HUES48 (cell line): Measurements from ENCODE around the gene HCN2.

Experiments used
- H3K27ac ChIP-seq: one replicate; pipeline ENCODE4 v1.7.0; 2013; ENCODE audit warnings: low read depth, low read length, inconsistent platforms
- H3K27me3 ChIP-seq: 2 replicates; pipeline ENCODE4 v1.6.1; 2013; ENCODE audit warnings: mild to moderate bottlenecking, low read length; ENCODE audit not compliant: control insufficient read depth, insufficient read depth
- H3K36me3 ChIP-seq: 2 replicates; pipeline ENCODE4 v1.6.1; 2013; ENCODE audit warnings: low read length; ENCODE audit not compliant: control insufficient read depth, insufficient read depth
- H3K4me1 ChIP-seq: 2 replicates; pipeline ENCODE4 v1.6.1; 2013; ENCODE audit warnings: mild to moderate bottlenecking, low read length; ENCODE audit not compliant: control insufficient read depth, insufficient read depth
- H3K4me3 ChIP-seq: 2 replicates; pipeline ENCODE4 v1.5.1; 2013; ENCODE audit warnings: mild to moderate bottlenecking, low read depth, low read length
- H3K9ac ChIP-seq: 2 replicates; pipeline ENCODE4 v1.6.1; 2013; ENCODE audit warnings: mild to moderate bottlenecking, low read depth, low read length, moderate library complexity
- H3K9me3 ChIP-seq: 2 replicates; pipeline ENCODE4 v1.6.1; 2013; ENCODE audit warnings: low read length; ENCODE audit not compliant: control insufficient read depth, insufficient read depth

The HCN2 gene

GRCh38 chr19:645912-646778 lies 56.5 kb downstream of the HCN2 start:
- no peaks in the 10 kb centered on the region for H3K4me1 ChIP-seq
- no peaks in the 10 kb centered on the region for H3K9me3 ChIP-seq
- peaks cover 56% of the 10 kb centered on the region for H3K36me3 ChIP-seq
- no peaks in the 10 kb centered on the region for H3K27me3 ChIP-seq
- no peak overlapping the region for H3K9ac ChIP-seq
- no peak overlapping the region for H3K4me3 ChIP-seq
- no peak overlapping the region for H3K27ac ChIP-seq

- Histone ChIP-seq H3K36me3 (peaks cover 63% of the 10 kb centered on the region), H3K27ac (no peak overlapping the region)
Measured at GRCh38 chr19:646779-647565, 57.3 kb downstream of the HCN2 start.

GRCh38 chr19:647566-648284 lies 58.0 kb downstream of the HCN2 start:
- peaks cover 69% of the 10 kb centered on the region for H3K36me3 ChIP-seq

More at GRCh38 chr19:646779-647565, 57.3 kb downstream of the HCN2 start:
- Histone ChIP-seq H3K9ac (no peak overlapping the region), H3K9me3 (no peaks in the 10 kb centered on the region), H3K4me1 (no peaks in the 10 kb centered on the region), H3K27me3 (no peaks in the 10 kb centered on the region), H3K4me3 (no peak overlapping the region)

GRCh38 chr19:648305-648704 lies 58.6 kb downstream of the HCN2 start:
- no peak overlapping the region for H3K4me3 ChIP-seq
- no peak overlapping the region for H3K27ac ChIP-seq
- H3K9me3 ChIP-seq: no peaks in the 10 kb centered on the region
- H3K4me1 ChIP-seq: no peaks in the 10 kb centered on the region
- peaks cover 69% of the 10 kb centered on the region for H3K36me3 ChIP-seq
- H3K9ac ChIP-seq: no peak overlapping the region
- no peaks in the 10 kb centered on the region for H3K27me3 ChIP-seq

More at GRCh38 chr19:647566-648284, 58.0 kb downstream of the HCN2 start:
- no peaks in the 10 kb centered on the region for H3K4me1 ChIP-seq
- no peaks in the 10 kb centered on the region for H3K9me3 ChIP-seq
- H3K4me3 ChIP-seq: no peak overlapping the region
- H3K27ac ChIP-seq: no peak overlapping the region
- H3K27me3 ChIP-seq: no peaks in the 10 kb centered on the region
- no peak overlapping the region for H3K9ac ChIP-seq

GRCh38 chr19:648904-649801 lies 59.5 kb downstream of the HCN2 start:
- H3K4me3 ChIP-seq: no peak overlapping the region
- peaks cover 78% of the 10 kb centered on the region for H3K36me3 ChIP-seq
- H3K9me3 ChIP-seq: no peaks in the 10 kb centered on the region
- no peaks in the 10 kb centered on the region for H3K27me3 ChIP-seq
- H3K9ac ChIP-seq: no peak overlapping the region
- H3K4me1 ChIP-seq: no peaks in the 10 kb centered on the region
- no peak overlapping the region for H3K27ac ChIP-seq

GRCh38 chr19:650121-650520 lies 60.4 kb downstream of the HCN2 start:
- no peak overlapping the region for H3K9ac ChIP-seq
- no peak overlapping the region for H3K4me3 ChIP-seq
- H3K4me1 ChIP-seq: no peaks in the 10 kb centered on the region
- no peak overlapping the region for H3K27ac ChIP-seq
- H3K36me3 ChIP-seq: peaks cover 73% of the 10 kb centered on the region
- H3K27me3 ChIP-seq: no peaks in the 10 kb centered on the region
- no peaks in the 10 kb centered on the region for H3K9me3 ChIP-seq

- no peaks in the 10 kb centered on the region for H3K9me3 ChIP-seq
- no peaks in the 10 kb centered on the region for H3K27me3 ChIP-seq
- no peak overlapping the region for H3K9ac ChIP-seq
- H3K4me1 ChIP-seq: no peaks in the 10 kb centered on the region
- H3K4me3 ChIP-seq: no peak overlapping the region
- peaks cover 67% of the 10 kb centered on the region for H3K36me3 ChIP-seq
- H3K27ac ChIP-seq: no peak overlapping the region
Measured at GRCh38 chr19:651114-651818, 61.6 kb downstream of the HCN2 start.

- Histone ChIP-seq H3K4me1 (no peaks in the 10 kb centered on the region), H3K9me3 (no peaks in the 10 kb centered on the region), H3K27ac (no peak overlapping the region), H3K4me3 (no peak overlapping the region), H3K9ac (no peak overlapping the region), H3K36me3 (peaks cover 60% of the 10 kb centered on the region), H3K27me3 (no peaks in the 10 kb centered on the region)
Measured at GRCh38 chr19:651991-652390, 62.3 kb downstream of the HCN2 start.

- Histone ChIP-seq H3K27me3 (no peaks in the 10 kb centered on the region), H3K4me1 (no peaks in the 10 kb centered on the region), H3K36me3 (peaks cover 56% of the 10 kb centered on the region), H3K9me3 (no peaks in the 10 kb centered on the region), H3K4me3 (no peak overlapping the region), H3K9ac (no peak overlapping the region), H3K27ac (no peak overlapping the region)
Measured at GRCh38 chr19:652467-653389, 63.0 kb downstream of the HCN2 start.
